ENCODE results near the gene NDUFA8. TPM values are rescaled to one million over a fixed set of nuclear protein-coding genes. Genes with fewer than 3 reads are reported as not detected.

The NDUFA8 gene
- total RNA-seq, 5 donors from 2014 or later (not counting 1 experiment from before 2014, with no cell fraction given) = 11.2 to 25.4 (median 18.4) TPM

DNA sequence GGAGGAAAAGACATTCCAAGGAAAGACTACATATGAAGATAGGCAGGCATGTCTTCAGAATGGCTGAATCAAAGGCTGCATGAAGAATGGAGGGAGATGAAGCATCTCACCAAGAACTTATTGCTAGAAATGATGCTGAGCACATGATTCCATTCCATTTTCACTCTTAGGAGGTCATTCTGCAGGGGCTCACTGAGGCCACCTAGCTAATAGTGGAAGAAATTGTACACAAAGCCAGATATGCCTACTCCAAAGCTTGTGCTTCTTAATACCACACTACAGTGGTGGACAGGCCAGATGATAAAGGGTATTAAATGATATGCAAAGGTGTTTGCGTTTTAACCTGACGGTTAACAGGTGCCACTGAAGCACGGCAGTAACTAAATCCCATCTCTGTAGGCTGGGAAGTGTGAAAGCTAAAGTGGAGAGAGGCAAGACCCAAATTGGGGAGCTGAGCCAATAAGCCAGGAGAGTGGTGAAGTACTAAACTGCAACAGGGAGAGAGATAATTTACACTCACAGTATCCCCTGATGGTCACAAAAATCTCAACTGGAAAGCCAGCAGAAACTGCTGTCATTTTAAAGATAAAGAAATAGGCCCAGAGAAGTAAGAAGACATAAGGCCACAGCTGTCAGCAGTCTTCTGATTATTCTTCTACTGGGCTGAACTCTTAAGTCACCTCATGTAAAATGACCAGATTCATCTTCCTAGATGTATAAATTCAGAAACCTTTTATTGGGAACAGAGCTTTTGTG lies 14.6 kb downstream of the NDUFA8 start:
- H3K27me3 ChIP-seq (replicated peaks in 1 of 2; ENCODE audit: control insufficient read depth in 2 of 2, extremely low read depth in 1 of 2, insufficient read depth in 2 of 2, low read length in 1 of 2) = no peaks in the 10 kb centered on the region
- no peaks in the 10 kb centered on the region for H3K27me3 Mint-ChIP-seq
- ChIA-PET CTCF (interaction anchor here (0.6 to 1.8 kb wide), 4 partner anchors 14 to 1216 kb away, joined by 4 to 7 read pairs (median 5); no protein-coding TSS in a partner anchor), POLR2A (interaction anchor here in 1 of 2 donors (0.6 kb wide), 1 partner anchor 44 kb away, joined by 3 read pairs; no protein-coding TSS in a partner anchor)
- WGBS (ENCODE audit: insufficient coverage) = 100% methylated on average over 3 of the region's 3 CpGs
- H3K9me3 Mint-ChIP-seq = no peaks in the 10 kb centered on the region
- DNase-seq = no peak
- H3K9me3 ChIP-seq = no peaks in the 10 kb centered on the region
- no peak overlapping the region for H3K27ac Mint-ChIP-seq
- H3K27ac ChIP-seq (ENCODE audit: low read length) = no peak overlapping the region
- peaks cover 59% of the 10 kb centered on the region for H3K36me3 Mint-ChIP-seq
- peaks cover 0 to 1% (median 0%) of the 10 kb centered on the region in 3 donors for H3K4me1 Mint-ChIP-seq
- no peak for ATAC-seq (replicated peaks in 1 of 4)
- no peak overlapping the region for H3K4me3 ChIP-seq (ENCODE audit: control insufficient read depth in 1 of 2, extremely low read depth in 1 of 2, low read length in 1 of 2)
- H3K4me3 Mint-ChIP-seq = no peak overlapping the region
- H3K36me3 ChIP-seq (ENCODE audit: control insufficient read depth in 2 of 2, extremely low read depth in 1 of 2, insufficient read depth in 1 of 2, low read length in 1 of 2) = peaks cover 6 to 63% of the 10 kb centered on the region in 2 donors
- H3K4me1 ChIP-seq (ENCODE audit: control insufficient read depth in 1 of 2, extremely low read depth in 1 of 2, insufficient read depth in 2 of 2, low read length in 2 of 2) = no peaks in the 10 kb centered on the region

DNA sequence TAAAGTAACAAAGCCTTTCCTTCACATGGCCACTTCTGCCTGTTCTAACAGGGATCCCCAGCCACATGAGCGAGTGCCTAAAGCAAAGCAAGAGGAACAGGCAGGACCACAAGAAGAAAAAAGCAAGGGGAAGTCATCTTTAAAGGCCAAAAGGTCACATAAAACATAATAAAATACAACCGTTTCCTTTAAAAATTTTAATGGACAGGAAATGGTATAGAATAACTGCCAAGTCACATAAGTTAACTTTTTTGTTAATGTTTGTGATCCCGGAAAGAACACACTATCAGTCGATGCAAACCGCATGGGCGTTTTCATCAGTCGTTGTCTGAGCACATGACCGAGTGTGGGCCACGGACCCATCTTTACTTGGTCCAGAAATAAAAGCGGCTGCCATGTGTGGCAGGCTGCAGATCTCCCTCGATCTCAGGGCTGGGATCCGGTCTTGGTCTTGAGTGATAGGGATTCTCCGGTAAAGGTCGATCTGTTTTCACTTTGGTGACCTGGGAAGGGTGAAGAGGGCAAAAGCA lies 15.6 kb downstream of the NDUFA8 start:
- Histone ChIP-seq H3K36me3 (ENCODE audit: control insufficient read depth in 2 of 2, extremely low read depth in 1 of 2, insufficient read depth in 1 of 2, low read length in 1 of 2) (peaks cover 6 to 59% of the 10 kb centered on the region in 2 donors), H3K4me1 (ENCODE audit: control insufficient read depth in 1 of 2, extremely low read depth in 1 of 2, insufficient read depth in 2 of 2, low read length in 2 of 2) (no peaks in the 10 kb centered on the region), H3K27ac (ENCODE audit: low read length) (no peak overlapping the region), H3K4me3 (ENCODE audit: control insufficient read depth in 1 of 2, extremely low read depth in 1 of 2, low read length in 1 of 2) (no peak overlapping the region), H3K27me3 (replicated peaks in 1 of 2; ENCODE audit: control insufficient read depth in 2 of 2, extremely low read depth in 1 of 2, insufficient read depth in 2 of 2, low read length in 1 of 2) (no peaks in the 10 kb centered on the region), H3K9me3 (no peaks in the 10 kb centered on the region)
- no peaks in the 10 kb centered on the region for H3K9me3 Mint-ChIP-seq
- POLR2A ChIA-PET = no interaction called here
- CTCF ChIA-PET = interaction anchor here (1.1 to 1.8 kb wide), 3 partner anchors 17 to 44 kb away, joined by 3 to 6 read pairs (median 4); no protein-coding TSS in a partner anchor
- H3K36me3 Mint-ChIP-seq = peaks cover 59% of the 10 kb centered on the region
- no peak overlapping the region for H3K27ac Mint-ChIP-seq
- no peak overlapping the region for H3K4me3 Mint-ChIP-seq
- DNase-seq = no peak
- no peaks in the 10 kb centered on the region for H3K27me3 Mint-ChIP-seq
- 90% methylated on average over 10 of the region's 14 CpGs for WGBS (ENCODE audit: insufficient coverage)
- no peak for ATAC-seq (replicated peaks in 1 of 4)
- H3K4me1 Mint-ChIP-seq = peaks cover 0 to 1% (median 0%) of the 10 kb centered on the region in 3 donors

DNA sequence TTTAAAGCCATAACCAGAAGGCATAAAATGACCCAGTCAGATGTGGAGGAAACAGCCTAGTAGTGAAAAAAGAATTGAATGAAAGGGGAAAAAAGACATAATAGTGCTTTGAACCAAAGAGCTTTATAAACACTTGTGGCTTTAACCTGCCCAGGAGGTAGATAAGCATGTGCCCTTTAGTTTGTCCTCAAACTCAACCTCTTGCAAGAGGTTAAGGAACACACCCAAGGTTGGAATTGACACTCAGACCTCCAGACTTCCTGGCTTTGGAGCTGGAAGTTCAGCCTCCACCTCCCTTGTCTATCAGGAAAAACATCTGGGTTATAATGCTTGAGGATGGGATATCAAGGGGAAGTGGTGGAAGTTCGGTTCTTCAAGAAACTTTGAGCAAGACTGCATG lies 16.3 kb downstream of the NDUFA8 start:
- Histone ChIP-seq H3K9me3 (no peaks in the 10 kb centered on the region), H3K4me1 (ENCODE audit: control insufficient read depth in 1 of 2, extremely low read depth in 1 of 2, insufficient read depth in 2 of 2, low read length in 2 of 2) (no peaks in the 10 kb centered on the region), H3K36me3 (ENCODE audit: control insufficient read depth in 2 of 2, extremely low read depth in 1 of 2, insufficient read depth in 1 of 2, low read length in 1 of 2) (peaks cover 6 to 55% of the 10 kb centered on the region in 2 donors), H3K27me3 (replicated peaks in 1 of 2; ENCODE audit: control insufficient read depth in 2 of 2, extremely low read depth in 1 of 2, insufficient read depth in 2 of 2, low read length in 1 of 2) (no peaks in the 10 kb centered on the region), H3K4me3 (ENCODE audit: control insufficient read depth in 1 of 2, extremely low read depth in 1 of 2, low read length in 1 of 2) (no peak overlapping the region), H3K27ac (ENCODE audit: low read length) (no peak overlapping the region)
- DNase-seq (no peak), ATAC-seq (replicated peaks in 1 of 4) (no peak)
- WGBS (ENCODE audit: insufficient coverage) = 88% methylated on average over 1 of the region's 1 CpG
- no peak overlapping the region for H3K27ac Mint-ChIP-seq
- H3K4me3 Mint-ChIP-seq = no peak overlapping the region
- no peaks in the 10 kb centered on the region for H3K9me3 Mint-ChIP-seq
- no peaks in the 10 kb centered on the region for H3K27me3 Mint-ChIP-seq
- no peaks in the 10 kb centered on the region for H3K4me1 Mint-ChIP-seq
- CTCF ChIA-PET = interaction anchor here in 1 of 2 donors (0.6 to 1.1 kb wide), 2 partner anchors 22 to 628 kb away, joined by 3 read pairs; no protein-coding TSS in a partner anchor
- H3K36me3 Mint-ChIP-seq = peaks cover 55% of the 10 kb centered on the region
- POLR2A ChIA-PET = no interaction called here

DNA sequence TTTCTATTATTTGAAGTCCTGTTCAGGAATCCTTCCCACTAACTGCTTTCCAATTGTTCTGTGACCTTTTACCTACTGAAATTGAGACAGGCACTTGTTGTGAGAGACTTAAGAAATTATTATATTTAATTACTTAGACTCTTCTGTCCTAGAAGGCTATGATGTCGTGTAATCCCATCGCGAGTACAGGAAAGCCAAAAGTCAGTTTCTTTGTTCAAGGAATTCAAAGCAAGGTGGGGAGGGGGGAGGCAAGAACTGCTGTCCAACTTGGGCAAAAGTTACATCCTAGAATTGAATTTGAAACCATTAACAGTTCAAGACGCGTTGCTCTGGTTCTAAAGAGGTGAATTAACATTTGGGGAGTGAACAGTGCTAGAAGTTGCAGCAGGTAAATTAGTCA lies 17.9 kb downstream of the NDUFA8 start:
- Mint-ChIP-seq H3K4me1 (no peaks in the 10 kb centered on the region), H3K9me3 (no peaks in the 10 kb centered on the region), H3K36me3 (peaks cover 42% of the 10 kb centered on the region), H3K27me3 (no peaks in the 10 kb centered on the region), H3K27ac (no peak overlapping the region), H3K4me3 (no peak overlapping the region)
- no peak for DNase-seq
- ChIA-PET CTCF (no interaction called here), POLR2A (no interaction called here)
- 100% methylated on average over 5 of the region's 5 CpGs for WGBS (ENCODE audit: insufficient coverage)
- H3K4me1 ChIP-seq (ENCODE audit: control insufficient read depth in 1 of 2, extremely low read depth in 1 of 2, insufficient read depth in 2 of 2, low read length in 2 of 2) = no peaks in the 10 kb centered on the region
- H3K27me3 ChIP-seq (replicated peaks in 1 of 2; ENCODE audit: control insufficient read depth in 2 of 2, extremely low read depth in 1 of 2, insufficient read depth in 2 of 2, low read length in 1 of 2) = no peaks in the 10 kb centered on the region
- no peak overlapping the region for H3K4me3 ChIP-seq (ENCODE audit: control insufficient read depth in 1 of 2, extremely low read depth in 1 of 2, low read length in 1 of 2)
- ATAC-seq (replicated peaks in 1 of 4) = no peak
- H3K9me3 ChIP-seq = no peaks in the 10 kb centered on the region
- H3K27ac ChIP-seq (ENCODE audit: low read length) = no peak overlapping the region
- H3K36me3 ChIP-seq (ENCODE audit: control insufficient read depth in 2 of 2, extremely low read depth in 1 of 2, insufficient read depth in 1 of 2, low read length in 1 of 2) = peaks cover 6 to 40% of the 10 kb centered on the region in 2 donors

DNA sequence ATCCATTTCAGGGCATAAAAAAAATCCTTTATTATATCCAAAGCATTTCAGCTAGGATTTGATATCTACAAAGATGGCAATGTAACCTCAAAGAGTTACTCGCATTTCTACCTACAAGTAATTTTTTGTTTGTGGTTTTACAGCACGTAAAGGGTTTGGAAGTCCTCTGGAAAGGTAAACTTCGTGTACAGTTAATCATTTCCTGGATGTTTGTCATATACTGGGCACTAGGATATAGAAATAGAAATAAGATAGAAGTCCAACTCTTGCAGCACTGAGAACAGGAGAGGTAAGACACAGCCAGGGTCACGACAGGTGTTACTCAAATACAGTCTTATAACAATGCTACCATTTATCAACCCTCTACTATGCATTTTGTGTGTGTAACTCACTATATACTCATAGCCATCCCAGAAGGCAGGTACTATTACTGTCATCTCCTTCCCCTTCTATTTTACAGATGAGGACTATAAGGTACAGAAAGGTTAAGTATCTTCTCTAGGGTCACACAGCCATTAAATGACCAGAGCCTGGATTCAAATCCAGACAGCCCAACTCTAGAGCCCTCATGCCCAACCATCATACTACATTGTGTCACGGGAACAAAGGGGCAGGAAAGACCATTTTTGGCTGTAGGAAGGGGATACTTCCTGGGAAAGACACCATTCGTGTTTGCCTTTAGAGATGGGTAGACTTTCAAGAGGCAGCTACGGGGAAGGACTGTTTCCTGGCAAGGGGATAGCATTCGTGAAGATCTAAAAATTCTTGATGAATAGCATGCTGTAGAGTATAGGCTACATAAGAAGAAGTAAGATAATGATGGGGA lies 19.0 kb downstream of the NDUFA8 start:
- DNase-seq = no peak
- no peaks in the 10 kb centered on the region for H3K27me3 Mint-ChIP-seq
- H3K4me3 Mint-ChIP-seq = no peak overlapping the region
- Histone ChIP-seq H3K9me3 (no peaks in the 10 kb centered on the region), H3K4me3 (ENCODE audit: control insufficient read depth in 1 of 2, extremely low read depth in 1 of 2, low read length in 1 of 2) (no peak overlapping the region), H3K27me3 (replicated peaks in 1 of 2; ENCODE audit: control insufficient read depth in 2 of 2, extremely low read depth in 1 of 2, insufficient read depth in 2 of 2, low read length in 1 of 2) (no peaks in the 10 kb centered on the region), H3K27ac (ENCODE audit: low read length) (no peak overlapping the region), H3K4me1 (ENCODE audit: control insufficient read depth in 1 of 2, extremely low read depth in 1 of 2, insufficient read depth in 2 of 2, low read length in 2 of 2) (no peaks in the 10 kb centered on the region), H3K36me3 (ENCODE audit: control insufficient read depth in 2 of 2, extremely low read depth in 1 of 2, insufficient read depth in 1 of 2, low read length in 1 of 2) (peaks cover 6 to 34% of the 10 kb centered on the region in 2 donors)
- H3K4me1 Mint-ChIP-seq = no peaks in the 10 kb centered on the region
- ChIA-PET CTCF (no interaction called here), POLR2A (no interaction called here)
- no peaks in the 10 kb centered on the region for H3K9me3 Mint-ChIP-seq
- no peak overlapping the region for H3K27ac Mint-ChIP-seq
- H3K36me3 Mint-ChIP-seq = peaks cover 36% of the 10 kb centered on the region
- no peak for ATAC-seq (replicated peaks in 1 of 4)
- 92% methylated on average over 3 of the region's 8 CpGs for WGBS (ENCODE audit: insufficient coverage)

DNA sequence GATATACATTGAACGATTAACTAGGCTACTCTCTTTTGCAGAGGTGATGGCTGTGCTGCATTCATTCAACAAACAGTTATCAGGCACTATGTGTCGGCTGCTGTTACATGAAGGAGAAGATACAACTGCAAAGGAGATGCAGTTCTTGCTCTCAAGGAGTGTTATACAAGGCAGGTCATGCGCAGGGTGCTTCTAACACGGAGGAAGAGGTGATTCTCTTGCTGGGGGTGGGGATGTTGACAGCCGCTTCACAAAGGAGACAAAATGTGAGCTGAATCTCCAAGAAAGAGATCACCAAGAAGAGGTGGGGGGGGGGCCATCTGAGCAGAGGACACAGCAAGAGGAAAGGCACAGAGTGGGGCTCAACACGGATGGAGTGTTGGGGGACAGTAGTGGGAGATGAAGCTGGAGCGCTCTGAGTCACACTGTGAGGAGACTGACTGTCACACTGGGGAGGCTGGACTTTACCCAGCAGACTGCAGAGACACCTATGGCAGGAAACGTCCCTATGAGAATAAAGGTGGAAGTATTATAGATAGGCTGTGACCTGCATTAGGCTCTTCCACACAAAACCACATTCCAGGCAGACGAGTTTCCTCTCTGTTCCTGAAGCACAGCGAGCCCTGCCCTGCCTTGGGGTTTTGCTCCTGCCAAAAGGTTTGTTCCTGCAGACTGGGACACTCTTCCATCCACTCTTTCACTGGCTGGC lies 20.9 kb downstream of the NDUFA8 start:
- Mint-ChIP-seq H3K27ac (no peak overlapping the region), H3K4me3 (no peak overlapping the region), H3K36me3 (peaks cover 21% of the 10 kb centered on the region), H3K9me3 (no peaks in the 10 kb centered on the region), H3K27me3 (no peaks in the 10 kb centered on the region), H3K4me1 (no peaks in the 10 kb centered on the region)
- H3K36me3 ChIP-seq (ENCODE audit: control insufficient read depth in 2 of 2, extremely low read depth in 1 of 2, insufficient read depth in 1 of 2, low read length in 1 of 2) = peaks cover 4 to 19% of the 10 kb centered on the region in 2 donors
- WGBS (ENCODE audit: insufficient coverage) = 100% methylated on average over 6 of the region's 10 CpGs
- no peak overlapping the region for H3K4me3 ChIP-seq (ENCODE audit: control insufficient read depth in 1 of 2, extremely low read depth in 1 of 2, low read length in 1 of 2)
- no peaks in the 10 kb centered on the region for H3K9me3 ChIP-seq
- ATAC-seq (replicated peaks in 1 of 4) (no peak), DNase-seq (no peak)
- CTCF ChIA-PET = interaction anchor here in 1 of 2 donors (0.6 kb wide), 1 partner anchor 1211 kb away, joined by 5 read pairs; no protein-coding TSS in a partner anchor
- no peaks in the 10 kb centered on the region for H3K27me3 ChIP-seq (replicated peaks in 1 of 2; ENCODE audit: control insufficient read depth in 2 of 2, extremely low read depth in 1 of 2, insufficient read depth in 2 of 2, low read length in 1 of 2)
- H3K4me1 ChIP-seq (ENCODE audit: control insufficient read depth in 1 of 2, extremely low read depth in 1 of 2, insufficient read depth in 2 of 2, low read length in 2 of 2) = no peaks in the 10 kb centered on the region
- POLR2A ChIA-PET = no interaction called here
- H3K27ac ChIP-seq (ENCODE audit: low read length) = no peak overlapping the region

Measured in T-cell (primary cell).